CD8-positive, alpha-beta memory T cell (primary cell): ENCODE measurements around the gene SLC26A2. TPM values are rescaled to one million over a fixed set of nuclear protein-coding genes. Genes with fewer than 3 reads are reported as not detected.

Experiments used
- CTCF ChIA-PET: fragments of 350-600 bp; sonication (Branson Sonifier 250); formaldehyde crosslinking; loops from one replicate; lab custom pipeline; 2021; ENCODE audit warnings: antibody characterized with exemption; lab: Charles Lee
- POLR2A ChIA-PET: fragments of 350-600 bp; sonication (Branson Sonifier 250); formaldehyde crosslinking; loops from one replicate; lab custom pipeline; 2021; ENCODE audit warnings: antibody characterized with exemption; lab: Charles Lee
- DNase-seq, 5 donors: peaks; one replicate each; pipeline versions ENCODE4 v3.0.0 to v3.0.0-alpha.2; 2020 to 2022; ENCODE audit warnings: mixed read lengths in 1 of 5
- H3K27ac ChIP-seq: one replicate; pipeline ENCODE4 v1.7.0; 2013; ENCODE audit warnings: low read depth, mild to moderate bottlenecking, low read length, moderate library complexity
- H3K27me3 ChIP-seq: 2 replicates; pipeline ENCODE4 v1.7.0; 2013; ENCODE audit warnings: low read length, mild to moderate bottlenecking; ENCODE audit not compliant: insufficient read depth, poor library complexity, severe bottlenecking
- H3K36me3 ChIP-seq: 2 replicates; pipeline ENCODE4 v1.7.0; 2013; ENCODE audit warnings: mild to moderate bottlenecking, low read length, moderate library complexity; ENCODE audit not compliant: insufficient read depth
- H3K4me1 ChIP-seq: 2 replicates; pipeline ENCODE4 v1.7.0; 2013; ENCODE audit warnings: mild to moderate bottlenecking, low read length, moderate library complexity; ENCODE audit not compliant: insufficient read depth
- H3K4me3 ChIP-seq: 2 replicates; pipeline ENCODE4 v1.7.0; 2013; ENCODE audit warnings: mild to moderate bottlenecking, low read length
- H3K9me3 ChIP-seq: 2 replicates; pipeline ENCODE4 v1.7.0; 2013; ENCODE audit warnings: mild to moderate bottlenecking, low read length
- H3K27ac Mint-ChIP-seq, 8 donors: one replicate each; pipeline ENCODE4 v1.8.0; 2020 to 2021; ENCODE audit warnings: mixed read lengths in 8 of 8, mild to moderate bottlenecking in 6 of 8, inconsistent platforms in 3 of 8, moderate library complexity in 3 of 8
- H3K27me3 Mint-ChIP-seq, 2 donors: one replicate each; pipeline ENCODE4 v1.8.0; 2020 to 2021; ENCODE audit warnings: mixed read lengths in 2 of 2, mild to moderate bottlenecking in 1 of 2, moderate library complexity in 1 of 2
- H3K36me3 Mint-ChIP-seq, 3 donors: one replicate each; pipeline ENCODE4 v1.8.0; 2020 to 2021; ENCODE audit warnings: mixed read lengths in 3 of 3, inconsistent platforms in 1 of 3, mild to moderate bottlenecking in 1 of 3
- H3K4me1 Mint-ChIP-seq, 3 donors: one replicate each; pipeline ENCODE4 v1.8.0; 2020 to 2021; ENCODE audit warnings: mixed read lengths in 3 of 3, inconsistent platforms in 1 of 3, mild to moderate bottlenecking in 1 of 3
- H3K4me3 Mint-ChIP-seq, 7 donors: one replicate each; pipeline ENCODE4 v1.8.0; 2020 to 2021; ENCODE audit warnings: mixed read lengths in 7 of 7, mild to moderate bottlenecking in 6 of 7, moderate library complexity in 4 of 7, inconsistent platforms in 2 of 7
- H3K9me3 Mint-ChIP-seq, 5 donors: one replicate each; pipeline ENCODE4 v1.8.0; 2020 to 2022; ENCODE audit warnings: mixed read lengths in 5 of 5, mild to moderate bottlenecking in 3 of 5, moderate library complexity in 2 of 5, inconsistent platforms in 1 of 5
- polyA plus RNA-seq: library from polyadenylated mRNA; unstranded; fragments of 300-500 nt; fragmentation: Illumina TruSeq; gene quantifications from one replicate; pipeline ENCODE4 v1.2.3, GENCODE V29; 2021
- total RNA-seq, 2 experiments: library from RNA; stranded (reverse); gene quantifications; one replicate each; pipeline ENCODE4 v1.2.3, GENCODE V29; 2021

SLC26A2 gene
- total and polyA plus RNA-seq, 3 experiments from 2014 or later, result 4.6 to 10.2 (median 9.7) TPM

DNA sequence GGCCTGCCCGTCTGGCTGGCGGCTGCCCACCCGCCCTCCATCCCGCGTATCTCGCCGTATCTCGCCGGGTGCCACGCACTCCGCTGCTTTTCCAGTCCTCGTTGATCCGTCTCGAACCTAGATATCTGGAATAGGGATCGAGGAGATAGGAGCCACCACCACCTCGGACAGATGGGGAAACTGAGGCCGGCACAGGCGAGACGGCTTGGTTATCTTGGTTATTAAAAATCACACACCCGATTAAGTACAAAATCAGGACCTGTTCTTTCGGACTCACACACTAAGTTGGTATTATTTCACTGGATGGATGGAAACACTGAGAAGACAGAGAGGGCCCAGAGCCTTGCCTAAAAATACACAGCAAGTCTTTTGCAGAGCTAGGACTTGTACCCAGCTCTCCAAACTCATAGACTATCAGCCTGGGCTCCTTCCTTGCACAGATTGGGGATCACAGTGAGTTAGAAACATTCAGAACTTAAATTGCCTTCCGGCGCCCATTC, 678 bp downstream of the SLC26A2 start:
- peak overlapping the region; percentile 82 for H3K4me3 ChIP-seq
- H3K27ac ChIP-seq, result no peak overlapping the region
- POLR2A ChIA-PET, result interaction anchor here (1.0 kb wide), 1 partner anchor 39 kb away, joined by 3 read pairs; the partner anchor contains the start of gene TIGD6
- Mint-ChIP-seq H3K4me1 (peaks cover 28 to 46% (median 42%) of the 10 kb centered on the region in 3 donors), H3K9me3 (no peaks in the 10 kb centered on the region), H3K36me3 (peaks cover 0 to 15% (median 6%) of the 10 kb centered on the region in 3 donors), H3K27ac (peak overlapping the region; percentile 37 to 94 (median 89)), H3K27me3 (no peaks in the 10 kb centered on the region), H3K4me3 (peak overlapping the region; percentile 91 to 98 (median 96))
- H3K4me1 ChIP-seq, result peaks cover 18% of the 10 kb centered on the region
- peak in 1 of 5 donors; percentile 8 for DNase-seq
- H3K9me3 ChIP-seq, result no peaks in the 10 kb centered on the region
- CTCF ChIA-PET, result interaction anchor here (1.0 to 3.0 kb wide), 7 partner anchors 8 to 127 kb away, joined by 3 to 9 read pairs (median 4); no protein-coding TSS in a partner anchor
- no peaks in the 10 kb centered on the region for H3K36me3 ChIP-seq
- H3K27me3 ChIP-seq, result no peaks in the 10 kb centered on the region

- Mint-ChIP-seq H3K27me3 (no peaks in the 10 kb centered on the region), H3K4me1 (peaks cover 29 to 50% (median 42%) of the 10 kb centered on the region in 3 donors), H3K27ac (peak overlapping the region; percentile 31 to 94 (median 86)), H3K9me3 (no peaks in the 10 kb centered on the region), H3K4me3 (peak overlapping the region; percentile 91 to 98 (median 96)), H3K36me3 (peaks cover 0 to 15% (median 6%) of the 10 kb centered on the region in 3 donors)
- POLR2A ChIA-PET, result interaction anchor here (1.0 kb wide), 1 partner anchor 38 kb away, joined by 3 read pairs; the partner anchor contains the start of gene TIGD6
- no peaks in the 10 kb centered on the region for H3K36me3 ChIP-seq
- no peaks in the 10 kb centered on the region for H3K9me3 ChIP-seq
- H3K4me3 ChIP-seq, result no peak overlapping the region
- H3K27ac ChIP-seq, result no peak overlapping the region
- peak in 1 of 5 donors; percentile 25 for DNase-seq
- peaks cover 18% of the 10 kb centered on the region for H3K4me1 ChIP-seq
- CTCF ChIA-PET, result interaction anchor here (1.0 to 3.0 kb wide), 10 partner anchors 10 to 131 kb away, joined by 3 to 9 read pairs (median 4); partner anchors contain the start of genes HMGXB3 and TIGD6
- no peaks in the 10 kb centered on the region for H3K27me3 ChIP-seq
These were observed 1.4 kb downstream of the SLC26A2 start for GRCh38 chr5:149961957-149962409.

- DNase-seq, result no peak
- H3K9me3 ChIP-seq, result no peaks in the 10 kb centered on the region
- CTCF ChIA-PET, result interaction anchor here (1.1 to 2.2 kb wide), 8 partner anchors 10 to 132 kb away, joined by 3 to 6 read pairs (median 4); partner anchors contain the start of genes HMGXB3 and TIGD6
- H3K27ac ChIP-seq, result no peak overlapping the region
- peaks cover 31 to 55% (median 42%) of the 10 kb centered on the region in 3 donors for H3K4me1 Mint-ChIP-seq
- H3K36me3 ChIP-seq, result no peaks in the 10 kb centered on the region
- no peaks in the 10 kb centered on the region for H3K9me3 Mint-ChIP-seq
- no peaks in the 10 kb centered on the region for H3K27me3 ChIP-seq
- H3K4me3 Mint-ChIP-seq, result peak overlapping the region in 1 of 7 donors; percentile 98
- peak overlapping the region in 1 of 8 donors; percentile 83 for H3K27ac Mint-ChIP-seq
- H3K4me1 ChIP-seq, result peaks cover 18% of the 10 kb centered on the region
- peaks cover 0 to 15% (median 6%) of the 10 kb centered on the region in 3 donors for H3K36me3 Mint-ChIP-seq
- H3K4me3 ChIP-seq, result no peak overlapping the region
- no peaks in the 10 kb centered on the region for H3K27me3 Mint-ChIP-seq
- POLR2A ChIA-PET, result no interaction called here
These were observed 2.2 kb downstream of the SLC26A2 start for GRCh38 chr5:149962601-149963300.

DNA sequence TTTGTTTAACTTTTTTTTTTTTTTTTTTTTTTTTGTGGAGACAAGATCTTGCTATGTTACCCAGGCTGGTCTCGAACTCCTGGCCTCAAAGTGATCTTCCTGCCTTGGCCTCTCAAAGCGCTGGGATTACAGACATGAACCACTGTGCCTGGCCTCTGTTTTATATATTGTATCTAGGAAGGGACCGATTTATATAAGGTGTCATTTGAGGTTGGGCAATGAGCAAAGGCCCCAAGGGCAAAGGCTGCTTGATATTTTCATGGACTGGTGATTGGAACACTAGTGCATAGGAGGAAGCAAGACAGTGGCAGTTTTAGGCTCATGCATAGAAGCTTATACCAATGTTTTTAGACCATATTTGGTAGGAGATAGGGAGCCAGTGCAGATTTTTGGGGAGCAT, 3.2 kb downstream of the SLC26A2 start:
- no peaks in the 10 kb centered on the region for H3K9me3 ChIP-seq
- H3K9me3 Mint-ChIP-seq, result no peaks in the 10 kb centered on the region
- peaks cover 0 to 15% (median 6%) of the 10 kb centered on the region in 3 donors for H3K36me3 Mint-ChIP-seq
- no peaks in the 10 kb centered on the region for H3K36me3 ChIP-seq
- ChIA-PET CTCF (interaction anchor here (2.2 kb wide), 1 partner anchor 36 kb away, joined by 6 read pairs; the partner anchor contains the start of genes HMGXB3 and TIGD6), POLR2A (no interaction called here)
- no peak overlapping the region for H3K4me3 ChIP-seq
- H3K27me3 ChIP-seq, result no peaks in the 10 kb centered on the region
- peaks cover 31 to 55% (median 42%) of the 10 kb centered on the region in 3 donors for H3K4me1 Mint-ChIP-seq
- H3K4me1 ChIP-seq, result peaks cover 18% of the 10 kb centered on the region
- H3K4me3 Mint-ChIP-seq, result no peak overlapping the region
- H3K27ac ChIP-seq, result no peak overlapping the region
- no peak for DNase-seq
- no peaks in the 10 kb centered on the region for H3K27me3 Mint-ChIP-seq
- H3K27ac Mint-ChIP-seq, result peak overlapping the region in 1 of 8 donors; percentile 68

DNA sequence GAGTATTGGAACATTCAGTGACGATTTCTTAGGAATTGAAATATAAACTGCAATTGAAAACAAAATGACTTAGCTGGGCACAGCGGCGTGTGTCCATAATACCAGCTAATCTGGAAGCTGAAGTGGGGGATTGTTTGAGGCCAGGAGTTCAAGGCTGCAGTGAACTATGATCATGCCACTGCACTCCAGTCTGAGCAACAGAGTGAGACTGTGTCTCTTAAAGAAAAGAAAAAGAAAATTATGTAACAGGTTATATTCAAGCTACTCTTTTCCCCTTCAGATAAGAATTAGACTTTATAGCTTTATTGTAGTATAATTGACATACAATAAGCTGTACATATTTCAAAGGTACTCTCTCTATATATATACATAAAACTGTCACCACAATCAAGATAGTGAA, 6.4 kb downstream of the SLC26A2 start:
- Mint-ChIP-seq H3K4me1 (peaks cover 23 to 39% (median 26%) of the 10 kb centered on the region in 3 donors), H3K27me3 (no peaks in the 10 kb centered on the region), H3K4me3 (no peak overlapping the region), H3K36me3 (peaks cover 0 to 14% (median 9%) of the 10 kb centered on the region in 3 donors), H3K27ac (no peak overlapping the region), H3K9me3 (no peaks in the 10 kb centered on the region)
- CTCF ChIA-PET, result interaction anchor here (0.6 to 1.2 kb wide), 3 partner anchors 8 to 138 kb away, joined by 3 read pairs; no protein-coding TSS in a partner anchor
- Histone ChIP-seq H3K36me3 (no peaks in the 10 kb centered on the region), H3K27ac (no peak overlapping the region), H3K9me3 (no peaks in the 10 kb centered on the region), H3K4me1 (peaks cover 1% of the 10 kb centered on the region), H3K4me3 (no peak overlapping the region), H3K27me3 (no peaks in the 10 kb centered on the region)
- DNase-seq, result no peak
- POLR2A ChIA-PET, result no interaction called here

DNA sequence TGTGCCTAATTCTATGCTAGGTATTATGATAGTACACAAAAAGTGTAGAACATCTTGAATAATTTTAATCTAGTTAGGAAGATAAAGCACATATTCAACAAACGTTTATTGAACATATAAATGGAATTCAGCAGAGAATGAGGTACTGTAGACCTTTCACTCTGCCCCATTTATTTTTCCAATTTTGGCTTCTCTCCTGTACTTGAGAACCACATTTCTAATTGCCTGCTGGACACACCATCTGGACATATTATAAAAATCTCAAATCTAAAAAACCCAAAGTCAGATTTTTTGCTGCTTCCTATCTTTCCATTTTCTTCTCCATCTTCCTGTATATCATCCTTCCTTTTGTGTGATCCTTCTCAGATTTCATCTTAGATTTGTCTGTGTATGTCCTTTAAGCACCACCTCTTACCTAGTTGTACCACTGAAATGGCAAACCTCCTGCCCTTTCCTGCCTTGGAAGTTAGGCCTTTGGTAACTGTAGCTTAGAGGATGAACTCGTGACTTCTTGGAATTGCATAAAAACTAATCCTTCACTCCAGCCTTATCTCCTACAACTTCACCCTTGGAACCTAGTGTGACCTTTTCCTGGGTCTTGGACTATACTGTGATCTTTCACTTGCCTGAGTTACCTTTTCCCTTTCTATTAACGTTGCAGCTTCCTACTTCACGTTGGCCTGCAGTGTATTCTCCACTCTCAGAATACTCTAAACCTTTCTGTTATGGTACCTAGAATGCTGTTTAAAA, 8.8 kb downstream of the SLC26A2 start:
- ChIA-PET POLR2A (no interaction called here), CTCF (interaction anchor here (1.3 to 1.8 kb wide), 2 partner anchors 9 to 11 kb away, joined by 3 to 6 read pairs; partner anchors contain the start of gene SLC26A2)
- Mint-ChIP-seq H3K27me3 (no peaks in the 10 kb centered on the region), H3K9me3 (no peaks in the 10 kb centered on the region), H3K4me1 (peaks cover 17 to 33% (median 20%) of the 10 kb centered on the region in 3 donors), H3K27ac (no peak overlapping the region), H3K4me3 (no peak overlapping the region), H3K36me3 (peaks cover 0 to 13% (median 6%) of the 10 kb centered on the region in 3 donors)
- Histone ChIP-seq H3K4me1 (no peaks in the 10 kb centered on the region), H3K27ac (no peak overlapping the region), H3K9me3 (no peaks in the 10 kb centered on the region), H3K36me3 (no peaks in the 10 kb centered on the region), H3K4me3 (no peak overlapping the region), H3K27me3 (no peaks in the 10 kb centered on the region)
- no peak for DNase-seq

- H3K9me3 ChIP-seq, result no peaks in the 10 kb centered on the region
- Mint-ChIP-seq H3K27me3 (no peaks in the 10 kb centered on the region), H3K27ac (peak overlapping the region in 1 of 8 donors; percentile 17), H3K36me3 (peaks cover 7 to 45% (median 21%) of the 10 kb centered on the region in 3 donors), H3K4me3 (no peak overlapping the region), H3K9me3 (no peaks in the 10 kb centered on the region), H3K4me1 (peaks cover 11 to 13% (median 12%) of the 10 kb centered on the region in 3 donors)
- POLR2A ChIA-PET, result no interaction called here
- no peak overlapping the region for H3K4me3 ChIP-seq
- CTCF ChIA-PET, result interaction anchor here (2.0 kb wide), 1 partner anchor 16 kb away, joined by 5 read pairs; no protein-coding TSS in a partner anchor
- no peaks in the 10 kb centered on the region for H3K27me3 ChIP-seq
- peaks cover 8% of the 10 kb centered on the region for H3K36me3 ChIP-seq
- no peak overlapping the region for H3K27ac ChIP-seq
- DNase-seq, result no peak
- H3K4me1 ChIP-seq, result no peaks in the 10 kb centered on the region
These were observed 14.9 kb downstream of the SLC26A2 start for GRCh38 chr5:149975409-149975808.
